HepG2 (cell line): ENCODE data around the gene ADM. TPM values are rescaled to one million over a fixed set of nuclear protein-coding genes. Genes with fewer than 3 reads are reported as not detected.

ENCODE experiments used
- ATAC-seq: fragments of 200-7000 bp; cut with Tn5 transposase; 3 replicates; pipeline ENCODE4 v1.9.1; 2020; ENCODE audit warnings: mild to moderate bottlenecking, moderate library complexity
- BruUV-seq: library from RNA; stranded (reverse); fragments of 400-500 nt; replicated peaks from 2 replicates; lab custom pipeline; 2021; lab: Mats Ljungman, UMichigan
- CTCF ChIA-PET: fragments of 300-600 bp; formaldehyde crosslinking; extraction: SDS; loops from one replicate; lab custom pipeline; 2021; ENCODE audit warnings: low total read pairs, inconsistent platforms, low intra/inter-chr PET ratio; lab: Yijun Ruan, JAX
- POLR2A ChIA-PET: fragments of 350-600 bp; sonication (Branson Sonifier 250); formaldehyde crosslinking; loops from one replicate; lab custom pipeline; 2020; ENCODE audit warnings: antibody characterized with exemption, inconsistent platforms; lab: Yijun Ruan, JAX
- DNase-seq: peaks from one replicate; pipeline ENCODE4 v3.0.0-alpha.2; 2015; ENCODE audit warnings: low spot score
- FAIRE-seq: peaks from 3 replicates; lab custom pipeline; 2011; peaks lifted over from hg19 to GRCh38; lab: Jason Lieb, UNC
- H2AFZ ChIP-seq: one replicate; pipeline ENCODE4 v1.6.1; 2011; ENCODE audit warnings: low read length, inconsistent platforms
- H3K27ac ChIP-seq: fragments of 300-600 bp; 3 replicates; pipeline ENCODE4 v1.8.0; 2011; ENCODE audit warnings: mixed run types, mild to moderate bottlenecking, mixed read lengths, low read length, inconsistent platforms; ENCODE audit not compliant: insufficient read depth; ENCODE audit errors: extremely low read length
- H3K27me3 ChIP-seq, 2 experiments: fragments of 200-600 bp in 1 of 2; 2 replicates in 1 of 2; 3 replicates in 1 of 2; pipeline versions ENCODE4 v1.6.0 to v1.8.0; 2011; ENCODE audit warnings: low read length in 2 of 2, mild to moderate bottlenecking in 2 of 2, moderate library complexity in 2 of 2, inconsistent platforms in 1 of 2; ENCODE audit not compliant: insufficient read depth in 2 of 2, control insufficient read depth in 1 of 2
- H3K36me3 ChIP-seq, 2 experiments: fragments of 200-600 bp in 1 of 2; replicated peaks in 1 of 2; 2 replicates in 1 of 2; 3 replicates in 1 of 2; pipeline versions ENCODE4 v1.5.1 to v1.8.0; 2011; ENCODE audit warnings: low read length in 2 of 2, inconsistent platforms in 1 of 2; ENCODE audit not compliant: insufficient read depth in 2 of 2, control insufficient read depth in 1 of 2
- H3K4me1 ChIP-seq: 2 replicates; pipeline ENCODE4 v1.5.1; 2012; ENCODE audit warnings: low read length, inconsistent platforms; ENCODE audit not compliant: insufficient read depth
- H3K4me2 ChIP-seq: 2 replicates; pipeline ENCODE4 v1.6.0; 2011; ENCODE audit warnings: low read depth, low read length, inconsistent platforms
- H3K4me3 ChIP-seq, 3 experiments: fragments of 200-600 bp in 1 of 3; sonication (generic), shearing (Covaris generic) in 1 of 3; replicated peaks in 1 of 3; 2 replicates each; pipeline ENCODE4 v1.5.1; 2011 to 2016; ENCODE audit warnings: low read length in 3 of 3, inconsistent platforms in 2 of 3, low read depth in 2 of 3, mild to moderate bottlenecking in 2 of 3, control low read depth in 1 of 3, mixed read lengths in 1 of 3; ENCODE audit not compliant: insufficient read depth in 1 of 3
- H3K79me2 ChIP-seq: one replicate; pipeline ENCODE4 v1.6.1; 2011; ENCODE audit warnings: low read length, inconsistent platforms; ENCODE audit not compliant: insufficient read depth
- H3K9ac ChIP-seq: 2 replicates; pipeline ENCODE4 v1.6.0; 2011; ENCODE audit warnings: mild to moderate bottlenecking, low read depth, low read length, inconsistent platforms; ENCODE audit not compliant: insufficient read depth
- H3K9me3 ChIP-seq: 2 replicates; pipeline ENCODE4 v1.5.1; 2012; ENCODE audit warnings: mild to moderate bottlenecking, low read length
- H4K20me1 ChIP-seq: 2 replicates; pipeline ENCODE4 v1.6.0; 2011; ENCODE audit warnings: inconsistent platforms, mild to moderate bottlenecking, low read length, moderate library complexity; ENCODE audit not compliant: insufficient read depth
- EZH2 ChIP-seq: conservative IDR thresholded peaks from 2 replicates; pipeline ENCODE4 v1.6.1; 2012; ENCODE audit warnings: mild to moderate bottlenecking, low read depth, low read length, moderate library complexity
- MAFK ChIP-seq, 2 experiments: IDR thresholded peaks in 1 of 2; conservative IDR thresholded peaks in 1 of 2; 2 replicates each; pipeline ENCODE4 v1.6.1; 2011; ENCODE audit warnings: improper control_type of control experiment in 2 of 2, low read length in 2 of 2
- PAX8 ChIP-seq: sonication (generic); formaldehyde crosslinking; IDR thresholded peaks from 2 replicates; pipeline ENCODE4 v1.8.0; 2022; ENCODE audit warnings: mild to moderate bottlenecking, missing genetic modification reagents, borderline replicate concordance
- ZNF24 ChIP-seq: fragments of 450-650 bp; IDR thresholded peaks from 2 replicates; pipeline ENCODE4 v1.6.1; 2017; ENCODE audit warnings: antibody characterized with exemption, mild to moderate bottlenecking
- WGBS: methylation state at CpG from one replicate; pipeline ENCODE4 v1.1.6; 2017; ENCODE audit warnings: low lambda C conversion rate; 5-methylcytosine and 5-hydroxymethylcytosine counted together
- in situ Hi-C: cut with HindIII; loops from 2 replicates; pipeline ENCODE4 v1.10.0; 2017; ENCODE audit warnings: low pct_unique_long_range_greater_than_20kb; ENCODE audit not compliant: extremely low pct_ligation_motif_present
- intact Hi-C: fragments of 100-400 bp; cut with micrococcal nuclease; formaldehyde crosslinking; loops from one replicate; pipeline ENCODE4 v1.10.0; 2022; ENCODE audit not compliant: unreplicated experiment
- polyA plus RNA-seq, 8 experiments: library from polyadenylated mRNA; depleted of rRNA in 3 of 8; stranded (reverse) in 7 of 8; unstranded in 1 of 8; fragments of >200 nt; fragmentation: Illumina TruSeq in 4 of 8; extraction: Trizol in 4 of 8; gene quantifications; 2 replicates each; pipeline versions ENCODE4 v1.2.1 to v1.2.3, GENCODE V29; 2011 to 2016; ENCODE audit warnings: low read depth in 4 of 8, missing spikeins in 1 of 8, mixed read lengths in 1 of 8; ENCODE audit not compliant: insufficient read depth in 1 of 8
- total RNA-seq, 5 experiments: library from RNA; depleted of rRNA; stranded (reverse); fragments of >200 nt; fragmentation: Illumina TruSeq; extraction: Trizol; gene quantifications; 2 replicates each; pipeline ENCODE4 v1.2.3, GENCODE V29; 2016; ENCODE audit warnings: low read depth in 1 of 5

ADM gene
- total and polyA plus RNA-seq, 2 of the 13 experiments (the other 11 are each of a cell fraction or from before 2014, with no cell fraction given), result 10.7 to 26.1 TPM

DNA sequence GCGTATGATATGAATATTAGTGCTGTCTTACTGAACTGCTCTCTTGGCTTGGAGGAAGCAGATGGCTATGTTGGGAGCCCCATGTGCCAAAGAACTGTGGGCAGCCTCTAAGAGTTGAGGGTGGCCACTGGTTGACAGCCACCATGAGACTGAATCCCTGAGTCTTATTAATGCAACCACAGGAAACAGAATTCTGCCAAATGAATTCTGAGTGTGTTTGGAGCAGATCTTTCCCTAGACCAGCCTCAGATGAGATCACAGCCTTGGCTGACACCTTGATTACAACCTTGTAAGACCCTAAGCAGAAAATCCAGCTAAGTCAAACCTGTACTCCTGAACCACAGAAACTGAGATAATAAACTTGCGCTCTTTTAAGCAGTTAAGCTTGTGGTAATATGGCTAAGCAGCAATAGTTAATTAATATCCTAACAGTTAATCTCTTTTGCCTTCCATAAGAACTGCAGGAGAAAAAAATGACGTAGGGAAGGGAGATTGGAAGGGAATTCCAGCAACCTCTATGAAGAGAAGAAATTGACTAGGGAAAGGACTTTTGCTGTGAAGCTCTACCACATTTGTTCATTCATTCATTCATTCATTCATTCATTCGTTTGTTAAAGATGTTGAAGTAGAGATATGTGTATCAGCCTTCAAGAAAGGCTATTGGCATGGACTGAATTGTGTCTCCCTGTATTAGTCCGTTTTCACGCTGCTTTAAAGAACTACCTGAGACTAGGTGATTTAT lies 26.8 kb downstream of the ADM start:
- intact Hi-C loops, result no loop called here
- DNase-seq (no peak), ATAC-seq (no peak), FAIRE-seq (no peak)
- Histone ChIP-seq H3K4me1 (peaks cover 27% of the 10 kb centered on the region), H2AFZ (no peak overlapping the region), H3K79me2 (no peaks in the 10 kb centered on the region), H3K4me3 (no peak overlapping the region), H3K9me3 (no peaks in the 10 kb centered on the region), H3K4me2 (no peak overlapping the region), H3K9ac (no peak overlapping the region), H3K27me3 (no peaks in the 10 kb centered on the region; a peak in 1 of 5 replicates), H3K27ac (no peak overlapping the region), H3K36me3 (no peaks in the 10 kb centered on the region), H4K20me1 (no peaks in the 10 kb centered on the region)
- ChIA-PET CTCF (no interaction called here), POLR2A (interaction anchor here (1.4 kb wide), 1 partner anchor 20 kb away, joined by 3 read pairs; no protein-coding TSS in a partner anchor)
- no TSS peak for BruUV-seq
- WGBS, result 82% methylated on average over 6 of the region's 6 CpGs
- in situ Hi-C loops, result no loop called here
- TF ChIP-seq ZNF24 (peak; percentile 75), EZH2 (no peak)

DNA sequence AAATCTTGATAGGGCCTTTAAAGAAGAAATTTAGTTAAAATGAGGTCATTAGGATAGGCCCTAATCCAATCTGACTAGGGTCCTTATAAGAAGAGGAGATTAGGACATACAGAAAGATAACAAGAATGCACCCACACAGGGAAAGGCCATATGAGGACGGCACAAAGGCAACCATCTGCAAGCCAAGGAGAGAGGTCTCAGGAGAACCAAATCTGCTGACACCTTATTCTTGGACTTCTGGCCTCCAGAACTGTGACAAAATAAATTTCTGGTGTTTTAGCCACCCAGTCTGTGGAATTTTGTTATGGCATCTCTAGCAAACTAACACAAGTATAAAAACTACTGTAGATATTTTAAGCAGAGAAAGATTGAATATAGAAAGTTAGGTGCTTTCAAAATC lies 28.6 kb downstream of the ADM start:
- H3K4me1 ChIP-seq, result peaks cover 9% of the 10 kb centered on the region
- H3K79me2 ChIP-seq, result no peaks in the 10 kb centered on the region
- H3K36me3 ChIP-seq, result no peaks in the 10 kb centered on the region
- intact Hi-C loops (no loop called here), in situ Hi-C loops (no loop called here)
- CTCF ChIA-PET, result no interaction called here
- TF ChIP-seq MAFK (conservative IDR thresholded peaks at IDR 0.05 in 1 of 2, IDR thresholded peaks at IDR 0.05 in 1 of 2; ENCODE audit: low read length in 2 of 2) (peak in 1 of 2 experiments; percentile 62; a peak in 2 of 4 replicates), PAX8 (CRISPR knock-in tag) (no peak)
- BruUV-seq, result no TSS peak
- FAIRE-seq (no peak), ATAC-seq (no peak), DNase-seq (no peak)
- POLR2A ChIA-PET, result no interaction called here
- H3K9me3 ChIP-seq, result no peaks in the 10 kb centered on the region
- 55% methylated on average over 1 of the region's 1 CpG for WGBS
- H3K4me3 ChIP-seq, result no peak overlapping the region
- H3K27ac ChIP-seq, result no peak overlapping the region
- H2AFZ ChIP-seq, result no peak overlapping the region
- no peaks in the 10 kb centered on the region for H4K20me1 ChIP-seq
- no peak overlapping the region for H3K9ac ChIP-seq
- no peaks in the 10 kb centered on the region; a peak in 1 of 5 replicates for H3K27me3 ChIP-seq
- no peak overlapping the region for H3K4me2 ChIP-seq
